KMS-11 (cell line): ENCODE measurements around the gene HOXC5.

Source experiments
- H2AFZ ChIP-seq: fragments of 200-600 bp; sonication (generic); 2 replicates; pipeline ENCODE4 v1.6.1; 2016; ENCODE audit warnings: antibody characterized with exemption, mixed run types, low read depth
- H3K27ac ChIP-seq: fragments of 200-600 bp; sonication (generic); 2 replicates; pipeline ENCODE4 v1.6.1; 2016; ENCODE audit warnings: mild to moderate bottlenecking, mixed run types
- H3K27me3 ChIP-seq: fragments of 200-600 bp; sonication (generic); 2 replicates; pipeline ENCODE4 v1.6.1; 2017; ENCODE audit warnings: mild to moderate bottlenecking, low read depth, mixed run types, moderate library complexity; ENCODE audit not compliant: insufficient read depth
- H3K36me3 ChIP-seq: fragments of 200-600 bp; sonication (generic); 2 replicates; pipeline ENCODE4 v1.6.1; 2017; ENCODE audit warnings: mild to moderate bottlenecking, mixed run types; ENCODE audit not compliant: insufficient read depth
- H3K4me1 ChIP-seq: fragments of 200-600 bp; sonication (generic); 2 replicates; pipeline ENCODE4 v1.6.1; 2016; ENCODE audit warnings: mild to moderate bottlenecking, low read depth, mixed run types; ENCODE audit not compliant: poor library complexity, severe bottlenecking
- H3K4me2 ChIP-seq: fragments of 200-600 bp; sonication (generic); 2 replicates; pipeline ENCODE4 v1.7.0; 2016; ENCODE audit warnings: mild to moderate bottlenecking, mixed run types
- H3K4me3 ChIP-seq: fragments of 200-600 bp; sonication (generic); IDR thresholded peaks from 2 replicates; pipeline ENCODE4 v1.6.1; 2017; ENCODE audit warnings: low read depth, low read length, mixed read lengths; ENCODE audit not compliant: insufficient read depth
- H3K79me2 ChIP-seq: fragments of 200-600 bp; sonication (generic); 2 replicates; pipeline ENCODE4 v1.6.1; 2016; ENCODE audit warnings: low read depth, mixed run types; ENCODE audit not compliant: insufficient read depth
- H3K9ac ChIP-seq: fragments of 200-600 bp; sonication (generic); 2 replicates; pipeline ENCODE4 v1.6.1; 2016; ENCODE audit warnings: mild to moderate bottlenecking, mixed run types
- H4K20me1 ChIP-seq: fragments of 200-600 bp; sonication (generic); 2 replicates; pipeline ENCODE4 v1.6.1; 2016; ENCODE audit warnings: mild to moderate bottlenecking, mixed run types; ENCODE audit not compliant: insufficient read depth
- CTCF ChIP-seq: fragments of 200-600 bp; sonication (generic); conservative IDR thresholded peaks from 2 replicates; pipeline ENCODE4 v1.6.1; 2017; ENCODE audit warnings: low read depth, mild to moderate bottlenecking, antibody characterized with exemption, low read length, moderate library complexity, mixed read lengths

Gene HOXC5

GRCh38 chr12:54018468-54018984, 14.3 kb upstream of the HOXC5 start:
- peaks cover 85% of the 10 kb centered on the region for H3K27me3 ChIP-seq
- H3K36me3 ChIP-seq = no peaks in the 10 kb centered on the region
- no peak for TF ChIP-seq CTCF
- no peak overlapping the region for H3K27ac ChIP-seq
- H3K9ac ChIP-seq = peak overlapping the region; percentile 49; the same call in 1 of the 2 replicates
- H3K4me3 ChIP-seq = no peak overlapping the region
- peaks cover 17% of the 10 kb centered on the region for H3K4me1 ChIP-seq
- peak overlapping the region; percentile 96 for H3K4me2 ChIP-seq
- H3K79me2 ChIP-seq = no peaks in the 10 kb centered on the region
- no peaks in the 10 kb centered on the region for H4K20me1 ChIP-seq
- H2AFZ ChIP-seq = peak overlapping the region; percentile 99

GRCh38 chr12:54019091-54019811, 13.6 kb upstream of the HOXC5 start:
- no peak for TF ChIP-seq CTCF
- Histone ChIP-seq H3K36me3 (no peaks in the 10 kb centered on the region), H2AFZ (no peak overlapping the region), H3K27ac (no peak overlapping the region), H3K4me1 (peaks cover 17% of the 10 kb centered on the region), H4K20me1 (no peaks in the 10 kb centered on the region), H3K4me2 (no peak overlapping the region), H3K79me2 (no peaks in the 10 kb centered on the region), H3K27me3 (peaks cover 85% of the 10 kb centered on the region), H3K9ac (no peak overlapping the region), H3K4me3 (no peak overlapping the region)

- H3K9ac ChIP-seq = no peak overlapping the region
- H3K27me3 ChIP-seq = peaks cover 85% of the 10 kb centered on the region
- no peak overlapping the region for H3K27ac ChIP-seq
- no peak overlapping the region for H2AFZ ChIP-seq
- no peaks in the 10 kb centered on the region for H3K79me2 ChIP-seq
- H3K4me2 ChIP-seq = no peak overlapping the region
- no peak overlapping the region for H3K4me3 ChIP-seq
- H3K4me1 ChIP-seq = peaks cover 17% of the 10 kb centered on the region
- no peak for TF ChIP-seq CTCF
- no peaks in the 10 kb centered on the region for H4K20me1 ChIP-seq
- no peaks in the 10 kb centered on the region for H3K36me3 ChIP-seq
Observed at GRCh38 chr12:54019924-54020590, 12.8 kb upstream of the HOXC5 start.

- H4K20me1 ChIP-seq = no peaks in the 10 kb centered on the region
- no peak overlapping the region for H3K4me2 ChIP-seq
- no peak overlapping the region for H3K9ac ChIP-seq
- TF ChIP-seq CTCF = no peak
- no peaks in the 10 kb centered on the region for H3K79me2 ChIP-seq
- no peaks in the 10 kb centered on the region for H3K36me3 ChIP-seq
- H3K4me1 ChIP-seq = peaks cover 17% of the 10 kb centered on the region
- H3K27me3 ChIP-seq = peaks cover 85% of the 10 kb centered on the region
- H3K4me3 ChIP-seq = no peak overlapping the region
- no peak overlapping the region for H3K27ac ChIP-seq
- no peak overlapping the region for H2AFZ ChIP-seq
Observed at GRCh38 chr12:54020591-54021405, 12.1 kb upstream of the HOXC5 start.
